GM12872 (cell line): Measurements from ENCODE around the gene SNCG.

Experiments used
- CTCF ChIP-seq: IDR thresholded peaks from 3 replicates; pipeline ENCODE4 v1.5.1; 2011; ENCODE audit warnings: low read depth, mild to moderate bottlenecking, low read length, moderate library complexity; ENCODE audit not compliant: insufficient read depth

Gene SNCG

GRCh38 chr10:86956848-86957448 lies 1.5 kb upstream of the SNCG start:
- no peak for TF ChIP-seq CTCF

GRCh38 chr10:86957471-86958115 lies 806 bp upstream of the SNCG start, which contains the start of gene MMRN2:
TSS of gene MMRN2 (minus strand) at chr10:86957615. CDS start at chr10:86957541, 74 bp downstream.
- TF ChIP-seq CTCF: no peak

- no peak for TF ChIP-seq CTCF
These were observed 720 bp downstream of the SNCG start for GRCh38 chr10:86958901-86959736.

- no peak for TF ChIP-seq CTCF
These were observed 1.3 kb downstream of the SNCG start for GRCh38 chr10:86959737-86960002.

GRCh38 chr10:86960003-86960862 lies 1.8 kb downstream of the SNCG start:
- TF ChIP-seq CTCF: peak; percentile 100

GRCh38 chr10:86960863-86961434 lies 2.5 kb downstream of the SNCG start:
- no peak for TF ChIP-seq CTCF
